PC-9 (cell line): ENCODE measurements around the gene ADAMTS12. TPM values are rescaled to one million over a fixed set of nuclear protein-coding genes. Genes with fewer than 3 reads are reported as not detected.

Experiments
- BruUV-seq: library from RNA; stranded (reverse); fragments of 400-500 nt; replicated peaks from 2 replicates; lab custom pipeline; 2021; lab: Mats Ljungman, UMichigan
- CTCF ChIA-PET: fragments of 300-600 bp; sonication (Branson Sonifier 250); formaldehyde crosslinking; loops from one replicate; lab custom pipeline; 2022; ENCODE audit warnings: antibody characterized with exemption; lab: Charles Lee
- POLR2A ChIA-PET: fragments of 300-600 bp; sonication (Branson Sonifier 250); formaldehyde crosslinking; loops from one replicate; lab custom pipeline; 2022; ENCODE audit warnings: antibody characterized with exemption; ENCODE audit not compliant: unreplicated experiment; lab: Charles Lee
- DNase-seq, 2 experiments: peaks; one replicate each; pipeline versions ENCODE4 v3.0.0 to v3.0.0-alpha.2; 2015 to 2022; ENCODE audit warnings: mixed read lengths in 1 of 2
- H2AFZ ChIP-seq: fragments of 200-600 bp; sonication (generic); 2 replicates; pipeline ENCODE4 v1.8.1; 2017; ENCODE audit warnings: antibody characterized with exemption
- H3F3A ChIP-seq: fragments of 200-600 bp; sonication (generic); 2 replicates; pipeline ENCODE4 v1.8.1; 2017; ENCODE audit warnings: antibody characterized with exemption, mild to moderate bottlenecking, low read depth; ENCODE audit not compliant: insufficient read depth
- H3K27ac ChIP-seq: fragments of 200-600 bp; sonication (generic); 2 replicates; pipeline ENCODE4 v1.6.1; 2016; ENCODE audit warnings: mixed run types
- H3K27me3 ChIP-seq: fragments of 200-600 bp; sonication (generic); 2 replicates; pipeline ENCODE4 v1.6.1; 2016; ENCODE audit warnings: low read depth, mixed run types; ENCODE audit not compliant: insufficient read depth
- H3K36me3 ChIP-seq: fragments of 200-600 bp; sonication (generic); 2 replicates; pipeline ENCODE4 v1.6.1; 2016; ENCODE audit warnings: low read depth, mixed run types
- H3K4me1 ChIP-seq: fragments of 200-600 bp; sonication (generic); replicated peaks from 2 replicates; pipeline ENCODE4 v1.6.1; 2016; ENCODE audit warnings: mixed run types; ENCODE audit not compliant: insufficient read depth
- H3K4me2 ChIP-seq: fragments of 200-600 bp; sonication (generic); 2 replicates; pipeline ENCODE4 v1.6.1; 2017; ENCODE audit warnings: mixed run types
- H3K4me3 ChIP-seq: fragments of 200-600 bp; sonication (generic); 2 replicates; pipeline ENCODE4 v1.6.1; 2016; ENCODE audit warnings: mixed run types
- H3K79me2 ChIP-seq: fragments of 200-600 bp; sonication (generic); 2 replicates; pipeline ENCODE4 v1.6.1; 2017; ENCODE audit warnings: low read depth, mixed run types
- H3K9me2 ChIP-seq: fragments of 200-600 bp; sonication (generic); 2 replicates; pipeline ENCODE4 v1.8.1; 2017; ENCODE audit warnings: mild to moderate bottlenecking; ENCODE audit not compliant: insufficient read depth
- H3K9me3 ChIP-seq: fragments of 200-600 bp; sonication (generic); 2 replicates; pipeline ENCODE4 v1.8.1; 2016; ENCODE audit warnings: low read depth; ENCODE audit not compliant: insufficient read depth
- H4K20me1 ChIP-seq: fragments of 200-600 bp; sonication (generic); 2 replicates; pipeline ENCODE4 v1.8.1; 2017; ENCODE audit not compliant: insufficient read depth
- EZH2 ChIP-seq: fragments of 200-600 bp; sonication (generic); IDR thresholded peaks from 2 replicates; pipeline ENCODE4 v1.8.0; 2017; ENCODE audit warnings: antibody characterized with exemption, low read depth
- intact Hi-C: fragments of 100-400 bp; cut with micrococcal nuclease; formaldehyde crosslinking; loops from one replicate; pipeline ENCODE4 v1.10.0; 2022; ENCODE audit not compliant: unreplicated experiment
- total RNA-seq: library from RNA; stranded (reverse); gene quantifications from 2 replicates; pipeline ENCODE4 v1.2.3, GENCODE V29; 2021
- TF ChIP-seq, protein P1 (sequence below): fragments of 200-600 bp; sonication (generic); conservative IDR thresholded peaks from 2 replicates; pipeline ENCODE4 v1.6.1; 2017; ENCODE audit warnings: mixed run types, antibody characterized with exemption, mild to moderate bottlenecking, moderate library complexity

ADAMTS12 gene
- total RNA-seq, 1 experiment from 2014 or later: 103 TPM

DNA sequence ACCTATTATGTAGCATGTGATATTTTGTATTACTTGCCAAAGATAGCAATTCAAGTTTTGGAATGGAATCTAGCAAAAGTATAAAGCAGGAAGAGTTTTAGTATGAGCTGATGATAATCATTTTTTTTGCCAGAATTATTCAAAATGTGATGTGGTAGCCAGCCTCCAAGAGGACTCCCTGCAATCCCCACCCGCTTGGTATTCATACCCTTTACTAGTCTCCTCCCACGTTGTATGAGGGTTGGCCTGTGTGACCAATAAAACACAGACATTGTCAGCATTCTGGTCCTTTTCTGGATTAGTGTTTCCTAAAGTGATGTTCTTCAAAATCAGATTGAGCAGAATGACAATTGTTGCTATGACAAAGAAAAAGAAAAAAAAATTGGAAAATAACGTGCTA, 387.2 kb downstream of the ADAMTS12 start:
- Histone ChIP-seq H3K4me1 (no peaks in the 10 kb centered on the region), H3K4me2 (no peak overlapping the region), H3F3A (no peaks in the 10 kb centered on the region), H3K36me3 (no peaks in the 10 kb centered on the region), H3K27ac (no peak overlapping the region), H3K27me3 (no peaks in the 10 kb centered on the region), H3K79me2 (no peaks in the 10 kb centered on the region), H3K9me2 (no peaks in the 10 kb centered on the region), H2AFZ (no peak overlapping the region), H3K9me3 (no peaks in the 10 kb centered on the region), H4K20me1 (no peaks in the 10 kb centered on the region), H3K4me3 (no peak overlapping the region)
- no peak for DNase-seq
- ChIA-PET CTCF (interaction anchor here (0.6 kb wide), 1 partner anchor 53 kb away, joined by 4 read pairs; no protein-coding TSS in a partner anchor), POLR2A (no interaction called here)
- intact Hi-C loops: no loop called here
- BruUV-seq: no TSS peak
- TF ChIP-seq, protein P1, sequence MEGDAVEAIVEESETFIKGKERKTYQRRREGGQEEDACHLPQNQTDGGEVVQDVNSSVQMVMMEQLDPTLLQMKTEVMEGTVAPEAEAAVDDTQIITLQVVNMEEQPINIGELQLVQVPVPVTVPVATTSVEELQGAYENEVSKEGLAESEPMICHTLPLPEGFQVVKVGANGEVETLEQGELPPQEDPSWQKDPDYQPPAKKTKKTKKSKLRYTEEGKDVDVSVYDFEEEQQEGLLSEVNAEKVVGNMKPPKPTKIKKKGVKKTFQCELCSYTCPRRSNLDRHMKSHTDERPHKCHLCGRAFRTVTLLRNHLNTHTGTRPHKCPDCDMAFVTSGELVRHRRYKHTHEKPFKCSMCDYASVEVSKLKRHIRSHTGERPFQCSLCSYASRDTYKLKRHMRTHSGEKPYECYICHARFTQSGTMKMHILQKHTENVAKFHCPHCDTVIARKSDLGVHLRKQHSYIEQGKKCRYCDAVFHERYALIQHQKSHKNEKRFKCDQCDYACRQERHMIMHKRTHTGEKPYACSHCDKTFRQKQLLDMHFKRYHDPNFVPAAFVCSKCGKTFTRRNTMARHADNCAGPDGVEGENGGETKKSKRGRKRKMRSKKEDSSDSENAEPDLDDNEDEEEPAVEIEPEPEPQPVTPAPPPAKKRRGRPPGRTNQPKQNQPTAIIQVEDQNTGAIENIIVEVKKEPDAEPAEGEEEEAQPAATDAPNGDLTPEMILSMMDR: no peak
- no peak for TF ChIP-seq EZH2

DNA sequence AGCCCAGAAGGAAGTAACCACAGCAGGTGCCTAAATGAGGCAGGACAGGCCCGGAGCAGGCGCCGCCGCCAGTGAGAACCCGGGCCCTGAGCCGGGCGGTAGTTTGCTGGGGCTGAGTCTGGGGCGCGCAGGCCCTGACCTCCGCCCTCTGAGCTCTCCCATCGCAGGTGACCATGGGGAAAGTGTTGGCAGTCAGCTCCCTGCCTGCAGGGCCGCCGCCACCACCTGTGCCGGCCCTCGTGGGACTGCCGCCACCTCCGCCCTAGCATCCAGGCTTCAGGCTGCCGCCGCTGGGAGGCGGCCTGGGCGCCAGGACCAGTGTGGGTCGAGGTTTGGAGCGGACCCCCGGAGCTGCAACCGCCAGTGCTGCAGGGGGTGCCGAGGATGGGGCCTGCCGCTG, 389.9 kb downstream of the ADAMTS12 start:
- Histone ChIP-seq H4K20me1 (no peaks in the 10 kb centered on the region), H3K27ac (no peak overlapping the region), H2AFZ (no peak overlapping the region), H3K4me2 (no peak overlapping the region), H3F3A (no peaks in the 10 kb centered on the region), H3K4me3 (no peak overlapping the region), H3K79me2 (no peaks in the 10 kb centered on the region), H3K9me3 (no peaks in the 10 kb centered on the region), H3K9me2 (no peaks in the 10 kb centered on the region), H3K36me3 (no peaks in the 10 kb centered on the region), H3K4me1 (no peaks in the 10 kb centered on the region), H3K27me3 (no peaks in the 10 kb centered on the region)
- no TSS peak for BruUV-seq
- CTCF ChIA-PET: no interaction called here
- no peak for TF ChIP-seq EZH2
- TF ChIP-seq, protein P1: no peak
- POLR2A ChIA-PET: no interaction called here
- intact Hi-C loops: no loop called here
- DNase-seq: no peak

DNA sequence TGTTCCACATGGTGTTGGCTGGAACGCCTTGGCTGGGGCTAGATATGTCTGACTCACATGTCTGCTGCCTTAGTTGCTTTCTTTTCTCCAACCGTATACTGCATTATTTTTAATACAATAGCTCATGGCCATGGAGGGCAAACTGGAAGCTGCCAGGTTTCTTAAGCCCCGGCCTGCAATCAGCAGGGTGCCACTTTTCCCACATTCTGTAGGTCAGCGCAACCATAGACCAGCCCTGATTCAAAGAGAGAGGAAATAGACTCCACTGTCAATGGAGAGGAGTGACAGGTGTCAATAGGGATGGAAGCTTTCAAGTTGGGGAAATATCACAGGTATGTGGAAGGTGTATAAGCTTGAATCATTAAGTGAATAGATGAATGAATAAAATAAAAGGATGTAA, 390.5 kb downstream of the ADAMTS12 start:
- POLR2A ChIA-PET: no interaction called here
- H3K4me2 ChIP-seq: no peak overlapping the region
- no peaks in the 10 kb centered on the region for H3K9me2 ChIP-seq
- H3K27ac ChIP-seq: no peak overlapping the region
- H3K36me3 ChIP-seq: no peaks in the 10 kb centered on the region
- no peak overlapping the region for H2AFZ ChIP-seq
- no peaks in the 10 kb centered on the region for H3K4me1 ChIP-seq
- H3K27me3 ChIP-seq: no peaks in the 10 kb centered on the region
- DNase-seq: no peak
- TF ChIP-seq EZH2: no peak
- TF ChIP-seq, protein P1: no peak
- no TSS peak for BruUV-seq
- no peaks in the 10 kb centered on the region for H3K9me3 ChIP-seq
- H3K4me3 ChIP-seq: no peak overlapping the region
- H3F3A ChIP-seq: no peaks in the 10 kb centered on the region
- intact Hi-C loops: no loop called here
- H4K20me1 ChIP-seq: no peaks in the 10 kb centered on the region
- CTCF ChIA-PET: no interaction called here
- H3K79me2 ChIP-seq: no peaks in the 10 kb centered on the region
